ENCODE results near the gene ZBTB7C.

DNA sequence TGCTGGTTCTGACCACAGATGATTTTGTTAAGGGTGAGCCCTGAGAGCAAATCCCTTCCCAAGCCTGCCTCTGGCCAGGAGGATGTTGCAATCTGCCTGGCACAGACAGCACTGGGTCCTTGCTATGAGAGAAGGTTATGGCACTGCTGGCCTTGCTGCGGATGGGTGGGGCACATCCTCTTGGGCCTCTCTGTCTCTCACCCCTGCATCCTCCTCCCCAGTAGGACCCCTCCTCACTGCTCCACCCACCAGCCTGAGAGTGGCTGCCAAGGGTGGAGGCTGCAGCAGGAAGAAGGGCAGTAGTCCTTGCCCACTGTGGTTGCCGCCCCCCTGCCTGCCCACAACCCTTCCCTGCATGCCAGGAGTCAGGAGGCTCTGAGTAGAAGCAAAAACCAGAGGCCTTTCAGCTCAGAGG is 180.9 kb downstream of the ZBTB7C start:
- TF ChIP-seq, protein P1, sequence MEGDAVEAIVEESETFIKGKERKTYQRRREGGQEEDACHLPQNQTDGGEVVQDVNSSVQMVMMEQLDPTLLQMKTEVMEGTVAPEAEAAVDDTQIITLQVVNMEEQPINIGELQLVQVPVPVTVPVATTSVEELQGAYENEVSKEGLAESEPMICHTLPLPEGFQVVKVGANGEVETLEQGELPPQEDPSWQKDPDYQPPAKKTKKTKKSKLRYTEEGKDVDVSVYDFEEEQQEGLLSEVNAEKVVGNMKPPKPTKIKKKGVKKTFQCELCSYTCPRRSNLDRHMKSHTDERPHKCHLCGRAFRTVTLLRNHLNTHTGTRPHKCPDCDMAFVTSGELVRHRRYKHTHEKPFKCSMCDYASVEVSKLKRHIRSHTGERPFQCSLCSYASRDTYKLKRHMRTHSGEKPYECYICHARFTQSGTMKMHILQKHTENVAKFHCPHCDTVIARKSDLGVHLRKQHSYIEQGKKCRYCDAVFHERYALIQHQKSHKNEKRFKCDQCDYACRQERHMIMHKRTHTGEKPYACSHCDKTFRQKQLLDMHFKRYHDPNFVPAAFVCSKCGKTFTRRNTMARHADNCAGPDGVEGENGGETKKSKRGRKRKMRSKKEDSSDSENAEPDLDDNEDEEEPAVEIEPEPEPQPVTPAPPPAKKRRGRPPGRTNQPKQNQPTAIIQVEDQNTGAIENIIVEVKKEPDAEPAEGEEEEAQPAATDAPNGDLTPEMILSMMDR (IDR thresholded peaks at IDR 0.05; ENCODE audit: low read depth, low read length, missing input control) = no peak
- TF ChIP-seq TAF1 (conservative IDR thresholded peaks at IDR 0.05) (no peak), SP1 (IDR thresholded peaks at IDR 0.05) (no peak), EGR1 (IDR thresholded peaks at IDR 0.05; ENCODE audit: low read depth in 2 of 2) (no peak)

Measured in liver (tissue), 3 donors.